Skin epidermis (tissue), 12 donors: ENCODE results near the gene CFAP97.
A peak's percentile ranks its signal among the peaks of the same experiment; 100 is the strongest.

Experiments
- H3K27ac ChIP-seq, 21 experiments: fragments of 200-600 bp; sonication (generic) in 11 of 21; one replicate each; pipeline ENCODE4 v1.5.0; 2020; ENCODE audit warnings: mild to moderate bottlenecking in 3 of 21, inconsistent platforms in 2 of 21, moderate library complexity in 2 of 21
- H3K4me3 ChIP-seq, 7 experiments: fragments of 200-600 bp; sonication (generic) in 2 of 7; one replicate each; pipeline ENCODE4 v1.5.0; 2020; ENCODE audit warnings: inconsistent platforms in 2 of 7, mild to moderate bottlenecking in 2 of 7, moderate library complexity in 1 of 7

Gene CFAP97

GRCh38 chr4:185149392-185149791 lies 54.4 kb downstream of the CFAP97 start:
- H3K4me3 ChIP-seq = no peak overlapping the region
- no peak overlapping the region for H3K27ac ChIP-seq

- Histone ChIP-seq H3K27ac (peak overlapping the region in 1 of 21 experiments; percentile 30), H3K4me3 (no peak overlapping the region)
These were observed 58.2 kb downstream of the CFAP97 start for GRCh38 chr4:185145572-185145971.

GRCh38 chr4:185144601-185145240 lies 59.1 kb downstream of the CFAP97 start:
- H3K27ac ChIP-seq = peak overlapping the region in 1 of 21 experiments; percentile 30
- H3K4me3 ChIP-seq = no peak overlapping the region

GRCh38 chr4:185143601-185143969 lies 60.2 kb downstream of the CFAP97 start:
- Histone ChIP-seq H3K27ac (peak overlapping the region in 4 of 21 experiments; percentile 28 to 74 (median 38)), H3K4me3 (peak overlapping the region; percentile 42 to 61 (median 56))

- peak within 1 kb of the TSS in 12 of 21 experiments; percentile 23 to 74 (median 40) for H3K27ac ChIP-seq
- H3K4me3 ChIP-seq = peak within 1 kb of the TSS; percentile 42 to 61 (median 56)
These were observed 60.7 kb downstream of the CFAP97 start, which contains the start of gene SLC25A4 for GRCh38 chr4:185142912-185143600. SLC25A4 (plus strand) TSS chr4:185143266; CDS start chr4:185143373, 107 bp downstream.

- H3K27ac ChIP-seq = peak overlapping the region in 11 of 21 experiments; percentile 25 to 74 (median 43)
These were observed 61.3 kb downstream of the CFAP97 start for GRCh38 chr4:185142564-185142911.

GRCh38 chr4:185141777-185142176 lies 62.0 kb downstream of the CFAP97 start:
- Histone ChIP-seq H3K27ac (no peak overlapping the region), H3K4me3 (no peak overlapping the region)

More at GRCh38 chr4:185142564-185142911, 61.3 kb downstream of the CFAP97 start:
- H3K4me3 ChIP-seq = peak overlapping the region; percentile 42 to 61 (median 56)

- H3K27ac ChIP-seq = no peak overlapping the region
- no peak overlapping the region for H3K4me3 ChIP-seq
These were observed 64.1 kb downstream of the CFAP97 start for GRCh38 chr4:185139736-185140135.

GRCh38 chr4:185138161-185138560 lies 65.6 kb downstream of the CFAP97 start:
- H3K27ac ChIP-seq = no peak overlapping the region
- H3K4me3 ChIP-seq = no peak overlapping the region

- Histone ChIP-seq H3K4me3 (no peak overlapping the region), H3K27ac (peak overlapping the region in 1 of 21 experiments; percentile 20)
These were observed 66.4 kb downstream of the CFAP97 start for GRCh38 chr4:185137233-185137925.

GRCh38 chr4:185134307-185134869 lies 69.4 kb downstream of the CFAP97 start:
- Histone ChIP-seq H3K27ac (no peak overlapping the region), H3K4me3 (no peak overlapping the region)

GRCh38 chr4:185128272-185129119 lies 75.3 kb downstream of the CFAP97 start:
- peak overlapping the region in 1 of 21 experiments; percentile 37 for H3K27ac ChIP-seq
- H3K4me3 ChIP-seq = peak overlapping the region; percentile 30 to 54 (median 39)

- H3K4me3 ChIP-seq = peak overlapping the region; percentile 30 to 54 (median 39)
- H3K27ac ChIP-seq = no peak overlapping the region
These were observed 76.5 kb downstream of the CFAP97 start for GRCh38 chr4:185127021-185127925.

- Histone ChIP-seq H3K4me3 (no peak overlapping the region), H3K27ac (no peak overlapping the region)
These were observed 79.8 kb downstream of the CFAP97 start for GRCh38 chr4:185124006-185124405.

- Histone ChIP-seq H3K27ac (no peak overlapping the region), H3K4me3 (no peak overlapping the region)
These were observed 81.0 kb downstream of the CFAP97 start for GRCh38 chr4:185122681-185123345.

- no peak overlapping the region for H3K27ac ChIP-seq
- no peak overlapping the region for H3K4me3 ChIP-seq
These were observed 83.2 kb downstream of the CFAP97 start for GRCh38 chr4:185120631-185120946.

- H3K4me3 ChIP-seq = no peak overlapping the region
- H3K27ac ChIP-seq = no peak overlapping the region
These were observed 83.7 kb downstream of the CFAP97 start for GRCh38 chr4:185119927-185120630.
